ENCODE data around the gene SH2D6. TPM values are rescaled to one million over a fixed set of nuclear protein-coding genes. Genes with fewer than 3 reads are reported as not detected.
"Not testable (repeated sequence)": the region's sequence is repeated elsewhere in the genome, so short reads cannot be mapped to it uniquely, and the experiment has no call there.

The SH2D6 gene
- total and polyA plus RNA-seq, 7 donors, result 0.25 to 1.4 (median 0.70) TPM; not detected in 1

DNA sequence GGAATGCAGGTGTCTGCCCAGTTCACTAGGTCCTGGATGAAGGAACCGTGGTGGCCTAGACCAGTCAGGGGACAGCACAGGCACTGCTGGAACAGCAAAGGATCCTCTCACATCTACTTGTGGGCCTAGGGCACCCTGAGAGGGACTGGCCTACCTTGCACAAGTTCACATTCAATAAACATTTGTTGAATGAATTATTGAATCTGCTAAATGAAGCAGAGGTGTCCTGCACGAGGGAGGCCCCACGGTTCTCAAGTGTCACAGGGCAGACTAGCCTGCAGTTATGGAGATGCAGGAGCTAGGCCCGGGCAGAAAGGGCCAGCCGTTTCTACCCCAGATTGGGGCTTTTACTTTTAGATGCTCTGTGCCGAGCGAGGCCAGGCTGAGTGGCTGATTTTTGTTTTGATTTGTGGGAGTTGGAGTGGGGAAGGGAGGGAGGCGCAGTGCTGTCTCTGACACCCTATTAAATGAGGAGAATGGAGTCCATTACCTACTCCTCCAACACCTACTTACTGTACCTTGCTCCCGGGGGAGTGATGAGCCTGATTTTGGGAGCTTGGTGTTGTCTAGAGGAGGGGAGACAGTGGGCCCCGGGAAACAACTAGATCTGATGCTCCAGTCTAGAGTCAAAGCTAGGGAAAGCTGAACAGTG lies 18.4 kb downstream of the SH2D6 start:
- peaks cover 43% of the 10 kb centered on the region for H3K4me1 ChIP-seq
- intact Hi-C loops (cut with DNase I), result loop anchor here in 1 of 2 donors (5.0 kb wide), 1 partner anchor 65 kb away; no protein-coding TSS in a partner anchor
- H3K36me3 ChIP-seq (ENCODE audit: insufficient read depth in 1 of 2, low read depth in 1 of 2), result no peaks in the 10 kb centered on the region
- H3K27me3 ChIP-seq (ENCODE audit: insufficient read depth in 3 of 3, low read length in 2 of 3), result no peaks in the 10 kb centered on the region
- peak overlapping the region; percentile 78 for H3K27ac ChIP-seq
- H3K4me3 ChIP-seq, result peak overlapping the region; percentile 63
- no peaks in the 10 kb centered on the region for H3K9me3 ChIP-seq
- DNase-seq (no peak), ATAC-seq (no peak)
- TF ChIP-seq, protein P1, sequence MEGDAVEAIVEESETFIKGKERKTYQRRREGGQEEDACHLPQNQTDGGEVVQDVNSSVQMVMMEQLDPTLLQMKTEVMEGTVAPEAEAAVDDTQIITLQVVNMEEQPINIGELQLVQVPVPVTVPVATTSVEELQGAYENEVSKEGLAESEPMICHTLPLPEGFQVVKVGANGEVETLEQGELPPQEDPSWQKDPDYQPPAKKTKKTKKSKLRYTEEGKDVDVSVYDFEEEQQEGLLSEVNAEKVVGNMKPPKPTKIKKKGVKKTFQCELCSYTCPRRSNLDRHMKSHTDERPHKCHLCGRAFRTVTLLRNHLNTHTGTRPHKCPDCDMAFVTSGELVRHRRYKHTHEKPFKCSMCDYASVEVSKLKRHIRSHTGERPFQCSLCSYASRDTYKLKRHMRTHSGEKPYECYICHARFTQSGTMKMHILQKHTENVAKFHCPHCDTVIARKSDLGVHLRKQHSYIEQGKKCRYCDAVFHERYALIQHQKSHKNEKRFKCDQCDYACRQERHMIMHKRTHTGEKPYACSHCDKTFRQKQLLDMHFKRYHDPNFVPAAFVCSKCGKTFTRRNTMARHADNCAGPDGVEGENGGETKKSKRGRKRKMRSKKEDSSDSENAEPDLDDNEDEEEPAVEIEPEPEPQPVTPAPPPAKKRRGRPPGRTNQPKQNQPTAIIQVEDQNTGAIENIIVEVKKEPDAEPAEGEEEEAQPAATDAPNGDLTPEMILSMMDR (IDR thresholded peaks at IDR 0.05), result no peak
- WGBS, 3 donors, result 58 to 78% (median 60%) methylated on average over 10 of the region's 10 CpGs

DNA sequence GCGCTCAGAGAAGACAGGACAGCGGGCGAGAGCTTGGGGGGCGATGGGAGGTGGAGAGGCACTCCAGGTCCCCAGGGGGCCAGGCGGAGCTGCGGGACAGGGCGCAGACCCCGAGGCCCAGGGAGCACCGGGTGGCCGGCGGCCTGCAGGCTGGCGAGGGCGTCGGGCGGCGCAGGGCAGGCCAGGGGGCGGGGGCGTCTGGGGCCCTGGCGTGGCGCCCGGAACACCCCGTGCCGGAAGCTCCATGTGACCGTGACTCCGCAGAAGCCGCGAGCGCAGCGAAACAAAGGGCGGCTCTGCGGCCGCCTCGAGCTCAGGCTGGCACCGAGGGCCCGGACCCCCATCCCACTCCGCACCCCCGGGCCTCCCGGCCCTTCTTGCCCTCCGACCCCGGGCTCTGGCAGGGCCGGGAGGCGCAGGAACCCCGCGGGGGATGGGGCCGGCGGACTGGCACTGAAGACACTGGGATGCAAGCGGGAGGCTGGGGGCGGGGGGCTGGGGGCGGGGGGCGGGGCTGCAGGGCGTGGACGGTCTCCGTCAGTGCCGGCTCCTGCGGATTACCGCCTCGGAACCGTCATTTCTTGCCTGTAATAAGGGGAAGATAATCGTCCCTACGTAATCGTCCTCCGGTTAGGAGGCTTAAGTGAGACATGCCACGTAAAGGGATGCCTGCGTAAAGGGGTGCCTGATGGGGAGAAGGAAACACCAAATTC lies 19.1 kb downstream of the SH2D6 start:
- intact Hi-C loops (cut with DNase I), result loop anchor here in 1 of 2 donors (5.0 kb wide), 1 partner anchor 65 kb away; no protein-coding TSS in a partner anchor
- peak overlapping the region; percentile 63 for H3K4me3 ChIP-seq
- no peaks in the 10 kb centered on the region for H3K9me3 ChIP-seq
- 5 to 9% (median 6%) methylated on average over 35 to 64 of the region's 64 CpGs for WGBS, 3 donors
- H3K36me3 ChIP-seq (ENCODE audit: insufficient read depth in 1 of 2, low read depth in 1 of 2), result no peaks in the 10 kb centered on the region
- TF ChIP-seq, protein P1 (IDR thresholded peaks at IDR 0.05), result no peak
- H3K4me1 ChIP-seq, result peaks cover 42% of the 10 kb centered on the region
- H3K27ac ChIP-seq, result peak overlapping the region; percentile 78
- ATAC-seq (peak; percentile 54 to 72 (median 66)), DNase-seq (peak; percentile 93 to 95)
- H3K27me3 ChIP-seq (ENCODE audit: insufficient read depth in 3 of 3, low read length in 2 of 3), result no peaks in the 10 kb centered on the region

DNA sequence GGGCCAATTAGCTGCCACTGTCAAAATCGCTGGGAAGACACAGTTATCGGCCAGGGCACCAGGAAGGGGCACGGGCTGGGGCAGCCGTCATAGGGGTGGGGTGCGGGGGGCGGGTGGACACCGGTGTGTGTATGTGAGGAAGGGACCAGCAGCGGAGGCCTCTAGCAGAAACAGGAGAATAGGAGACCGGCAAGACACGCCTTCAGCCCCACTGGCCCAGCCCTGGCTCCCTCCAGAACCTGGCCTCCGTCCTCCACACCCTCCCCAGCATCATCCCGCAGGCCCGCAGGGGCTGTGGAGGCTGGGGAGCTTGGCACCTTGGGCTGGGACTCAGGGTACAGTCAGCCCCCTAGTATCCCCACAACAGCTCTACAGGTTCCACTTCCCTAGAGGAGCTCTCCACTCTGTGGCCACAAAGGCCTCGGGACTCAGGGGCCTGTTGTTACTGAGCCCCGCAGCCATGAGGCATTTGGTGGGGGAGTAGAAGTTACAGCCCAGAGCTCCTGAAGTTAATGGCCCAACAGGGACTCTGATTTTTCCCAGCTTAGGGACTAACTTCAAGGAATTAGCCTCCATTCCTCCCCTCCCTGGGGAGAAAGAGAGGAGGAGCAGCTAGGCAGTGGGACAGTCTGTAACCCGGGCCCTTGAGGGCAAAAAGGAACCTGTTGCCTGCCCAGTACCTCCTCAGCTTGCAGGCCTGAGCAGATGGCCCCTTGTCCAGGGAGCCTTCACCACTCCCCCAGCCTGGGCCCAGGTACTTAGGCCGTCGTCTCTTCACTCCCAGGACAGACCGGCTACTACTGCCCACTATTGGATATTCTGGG lies 19.9 kb downstream of the SH2D6 start:
- no peaks in the 10 kb centered on the region for H3K36me3 ChIP-seq (ENCODE audit: insufficient read depth in 1 of 2, low read depth in 1 of 2)
- H3K9me3 ChIP-seq, result no peaks in the 10 kb centered on the region
- WGBS, 3 donors, result 47 to 68% (median 48%) methylated on average over 14 to 19 of the region's 19 CpGs
- peak overlapping the region; percentile 63 for H3K4me3 ChIP-seq
- TF ChIP-seq, protein P1 (IDR thresholded peaks at IDR 0.05), result no peak
- no peaks in the 10 kb centered on the region for H3K27me3 ChIP-seq (ENCODE audit: insufficient read depth in 3 of 3, low read length in 2 of 3)
- peaks cover 34% of the 10 kb centered on the region for H3K4me1 ChIP-seq
- H3K27ac ChIP-seq, result peak overlapping the region; percentile 78
- ATAC-seq, result peak in 2 of 4 donors; percentile 16 to 21
- DNase-seq, result peak; percentile 55 to 66
- intact Hi-C loops (cut with DNase I), result loop anchor here in 1 of 2 donors (5.0 kb wide), 1 partner anchor 64 kb away; no protein-coding TSS in a partner anchor

DNA sequence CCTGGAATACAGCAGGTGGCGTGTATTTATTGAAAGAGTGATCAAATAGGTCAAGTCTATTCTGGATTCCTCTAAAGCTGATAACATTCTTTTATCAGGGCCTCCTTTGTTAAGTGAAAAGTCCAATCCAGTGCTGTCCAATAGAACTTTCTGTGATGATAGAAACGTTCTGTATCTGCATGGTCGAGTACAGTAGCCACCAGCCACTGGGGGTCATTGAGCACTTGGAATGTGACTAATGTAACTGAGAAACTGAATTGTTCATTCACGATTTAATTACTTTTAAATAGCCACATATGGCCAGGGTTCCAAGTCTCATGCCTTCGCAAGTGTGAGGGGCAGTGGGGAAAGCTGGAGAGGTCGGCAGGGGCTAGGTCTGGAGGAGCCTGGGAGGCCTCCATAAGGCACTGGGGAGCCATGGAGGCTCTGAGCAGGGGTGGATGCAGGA lies 20.5 kb downstream of the SH2D6 start:
- DNase-seq, result no peak
- ATAC-seq, result no peak
- Histone ChIP-seq H3K4me1 (peaks cover 29% of the 10 kb centered on the region), H3K9me3 (no peaks in the 10 kb centered on the region), H3K27ac (peak overlapping the region; percentile 78), H3K4me3 (no peak overlapping the region), H3K36me3 (ENCODE audit: insufficient read depth in 1 of 2, low read depth in 1 of 2) (no peaks in the 10 kb centered on the region), H3K27me3 (ENCODE audit: insufficient read depth in 3 of 3, low read length in 2 of 3) (no peaks in the 10 kb centered on the region)
- 89 to 93% (median 90%) methylated on average over 6 of the region's 6 CpGs for WGBS, 3 donors
- TF ChIP-seq, protein P1 (IDR thresholded peaks at IDR 0.05), result no peak
- intact Hi-C loops (cut with DNase I), result loop anchor here in 1 of 2 donors (5.0 kb wide), 1 partner anchor 63 kb away; no protein-coding TSS in a partner anchor

DNA sequence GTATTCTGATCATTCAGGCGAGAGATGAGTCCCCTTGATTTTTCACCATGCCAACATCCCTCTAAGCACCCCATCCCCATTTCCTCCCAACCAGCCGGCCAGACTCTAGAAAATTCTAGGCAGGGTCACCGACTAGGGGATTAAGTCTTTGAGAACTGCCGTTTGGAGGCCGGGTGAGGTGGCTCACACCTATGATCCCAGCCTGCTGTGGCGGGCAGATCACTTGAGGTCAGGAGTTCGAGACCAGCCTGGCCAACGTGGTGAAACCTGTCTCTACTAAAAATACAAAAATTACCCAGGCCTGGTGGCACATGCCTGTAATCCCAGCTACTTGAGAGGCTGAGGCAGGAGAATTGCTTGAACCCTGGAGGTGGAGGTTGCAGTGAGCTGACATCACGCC lies 21.1 kb downstream of the SH2D6 start:
- not testable (repeated sequence) for H3K36me3 ChIP-seq (ENCODE audit: insufficient read depth in 1 of 2, low read depth in 1 of 2); H3K9me3 ChIP-seq; ATAC-seq; DNase-seq; H3K4me3 ChIP-seq; H3K27ac ChIP-seq; H3K27me3 ChIP-seq (ENCODE audit: insufficient read depth in 3 of 3, low read length in 2 of 3)
- 88 to 96% (median 95%) methylated on average over 9 of the region's 9 CpGs for WGBS, 3 donors
- intact Hi-C loops (cut with DNase I), result loop anchor here in 1 of 2 donors (5.0 kb wide), 1 partner anchor 63 kb away; no protein-coding TSS in a partner anchor
- peaks cover 25% of the 10 kb centered on the region for H3K4me1 ChIP-seq
